ENCODE results near the gene VWF.

VWF gene

GRCh38 chr12:6080149-6081045 lies 44.1 kb downstream of the VWF start:
- no peak for DNase-seq (ENCODE audit: low read depth in 2 of 3, low spot score in 2 of 3)

GRCh38 chr12:6078398-6079096 lies 45.9 kb downstream of the VWF start:
- DNase-seq (ENCODE audit: low read depth in 2 of 3, low spot score in 2 of 3) = no peak

GRCh38 chr12:6077692-6078083 lies 46.8 kb downstream of the VWF start:
- no peak for DNase-seq (ENCODE audit: low read depth in 2 of 3, low spot score in 2 of 3)

- DNase-seq (ENCODE audit: low read depth in 2 of 3, low spot score in 2 of 3) = no peak
These were observed 47.4 kb downstream of the VWF start for GRCh38 chr12:6076776-6077691.

GRCh38 chr12:6076346-6076745 lies 48.1 kb downstream of the VWF start:
- DNase-seq (ENCODE audit: low read depth in 2 of 3, low spot score in 2 of 3) = no peak

- no peak for DNase-seq (ENCODE audit: low read depth in 2 of 3, low spot score in 2 of 3)
These were observed 49.4 kb downstream of the VWF start for GRCh38 chr12:6074979-6075585.

GRCh38 chr12:6074427-6074826 lies 50.0 kb downstream of the VWF start:
- no peak for DNase-seq (ENCODE audit: low read depth in 2 of 3, low spot score in 2 of 3)

GRCh38 chr12:6073426-6073825 lies 51.0 kb downstream of the VWF start:
- DNase-seq (ENCODE audit: low read depth in 2 of 3, low spot score in 2 of 3) = no peak

GRCh38 chr12:6072302-6072752 lies 52.1 kb downstream of the VWF start:
- no peak for DNase-seq (ENCODE audit: low read depth in 2 of 3, low spot score in 2 of 3)

GRCh38 chr12:6071589-6071988 lies 52.9 kb downstream of the VWF start:
- DNase-seq (ENCODE audit: low read depth in 2 of 3, low spot score in 2 of 3) = no peak

GRCh38 chr12:6070472-6071257 lies 53.8 kb downstream of the VWF start:
- no peak for DNase-seq (ENCODE audit: low read depth in 2 of 3, low spot score in 2 of 3)

- no peak for DNase-seq (ENCODE audit: low read depth in 2 of 3, low spot score in 2 of 3)
These were observed 54.9 kb downstream of the VWF start for GRCh38 chr12:6069437-6070093.

- no peak for DNase-seq (ENCODE audit: low read depth in 2 of 3, low spot score in 2 of 3)
These were observed 56.2 kb downstream of the VWF start for GRCh38 chr12:6068227-6068626.

GRCh38 chr12:6067152-6067916 lies 57.1 kb downstream of the VWF start:
- no peak for DNase-seq (ENCODE audit: low read depth in 2 of 3, low spot score in 2 of 3)

- no peak for DNase-seq (ENCODE audit: low read depth in 2 of 3, low spot score in 2 of 3)
These were observed 57.8 kb downstream of the VWF start for GRCh38 chr12:6066651-6067050.

- DNase-seq (ENCODE audit: low read depth in 2 of 3, low spot score in 2 of 3) = no peak
These were observed 58.6 kb downstream of the VWF start for GRCh38 chr12:6065863-6066199.

- DNase-seq (ENCODE audit: low read depth in 2 of 3, low spot score in 2 of 3) = no peak
These were observed 59.2 kb downstream of the VWF start for GRCh38 chr12:6065131-6065862.
